Glutamatergic neuron (in vitro differentiated cells): Measurements from ENCODE around the gene HAUS3. TPM values are rescaled to one million over a fixed set of nuclear protein-coding genes. Genes with fewer than 3 reads are reported as not detected.
"Not testable (repeated sequence)": the region's sequence is repeated elsewhere in the genome, so short reads cannot be mapped to it uniquely, and the experiment has no call there.

Source experiments
- DNase-seq: peaks from one replicate; pipeline ENCODE4 v3.0.0; 2022
- H3K27ac Mint-ChIP-seq: one replicate; pipeline ENCODE4 v1.8.0; 2020; ENCODE audit warnings: mild to moderate bottlenecking, mixed read lengths, inconsistent platforms; ENCODE audit not compliant: unreplicated experiment
- H3K27me3 Mint-ChIP-seq: one replicate; pipeline ENCODE4 v1.8.0; 2020; ENCODE audit warnings: mild to moderate bottlenecking, moderate library complexity, mixed read lengths, inconsistent platforms; ENCODE audit not compliant: unreplicated experiment
- H3K36me3 Mint-ChIP-seq: one replicate; pipeline ENCODE4 v1.8.0; 2020; ENCODE audit warnings: mild to moderate bottlenecking, mixed read lengths, inconsistent platforms; ENCODE audit not compliant: unreplicated experiment
- H3K4me1 Mint-ChIP-seq: one replicate; pipeline ENCODE4 v1.8.0; 2020; ENCODE audit warnings: mild to moderate bottlenecking, low read depth, mixed read lengths, inconsistent platforms; ENCODE audit not compliant: unreplicated experiment
- H3K4me3 Mint-ChIP-seq: one replicate; pipeline ENCODE4 v1.8.0; 2020; ENCODE audit warnings: mild to moderate bottlenecking, mixed read lengths, inconsistent platforms; ENCODE audit not compliant: unreplicated experiment
- H3K9me3 Mint-ChIP-seq: one replicate; pipeline ENCODE4 v1.8.0; 2020; ENCODE audit warnings: mild to moderate bottlenecking, moderate library complexity, mixed read lengths, inconsistent platforms; ENCODE audit not compliant: unreplicated experiment
- CTCF ChIP-seq: fragments of 200-600 bp; sonication (generic); IDR thresholded peaks from one replicate; pipeline ENCODE4 v1.5.0; 2021; ENCODE audit not compliant: partially characterized antibody, unreplicated experiment
- total RNA-seq: library from RNA; stranded (reverse); fragmentation: NEBNext Ultra II Directional; extraction: Animal tissue kit (Norgen Biotek cat#: 25700); gene quantifications from one replicate; pipeline ENCODE4 v1.2.1, GENCODE V29; 2021; ENCODE audit not compliant: unreplicated experiment

HAUS3 gene
- total RNA-seq, 1 donor from 2014 or later: 15.6 TPM

- Mint-ChIP-seq H3K27me3 (no peaks in the 10 kb centered on the region), H3K36me3 (no peaks in the 10 kb centered on the region), H3K4me3 (no peak overlapping the region), H3K9me3 (peaks cover 2% of the 10 kb centered on the region), H3K4me1 (no peaks in the 10 kb centered on the region), H3K27ac (no peak overlapping the region)
- no peak for TF ChIP-seq CTCF
- DNase-seq: no peak
Measured at GRCh38 chr4:2226261-2226660, 15.7 kb downstream of the HAUS3 start.

DNA sequence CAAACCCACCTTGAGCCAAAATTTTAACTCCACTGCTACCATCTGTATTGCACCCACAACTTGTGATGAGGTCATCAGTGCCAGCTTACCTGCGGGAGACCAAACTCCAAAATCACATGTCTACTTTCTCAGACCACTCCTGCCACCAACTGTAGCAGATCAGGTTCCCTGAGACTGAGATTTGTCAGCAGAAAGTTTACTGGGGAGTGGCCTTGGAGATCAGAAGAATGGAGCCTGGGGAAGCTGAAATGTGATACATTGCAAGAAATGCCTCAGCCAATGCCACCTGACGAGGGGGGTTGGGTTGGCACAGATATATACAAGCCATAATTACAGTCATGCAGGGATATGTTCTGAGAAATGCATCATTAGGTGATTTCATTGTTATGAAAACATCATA lies 19.1 kb downstream of the HAUS3 start:
- no peaks in the 10 kb centered on the region for H3K4me1 Mint-ChIP-seq
- H3K36me3 Mint-ChIP-seq: no peaks in the 10 kb centered on the region
- H3K27ac Mint-ChIP-seq: no peak overlapping the region
- no peak for TF ChIP-seq CTCF
- no peak overlapping the region for H3K4me3 Mint-ChIP-seq
- no peak for DNase-seq
- peaks cover 3% of the 10 kb centered on the region for H3K27me3 Mint-ChIP-seq
- H3K9me3 Mint-ChIP-seq: peaks cover 2% of the 10 kb centered on the region

DNA sequence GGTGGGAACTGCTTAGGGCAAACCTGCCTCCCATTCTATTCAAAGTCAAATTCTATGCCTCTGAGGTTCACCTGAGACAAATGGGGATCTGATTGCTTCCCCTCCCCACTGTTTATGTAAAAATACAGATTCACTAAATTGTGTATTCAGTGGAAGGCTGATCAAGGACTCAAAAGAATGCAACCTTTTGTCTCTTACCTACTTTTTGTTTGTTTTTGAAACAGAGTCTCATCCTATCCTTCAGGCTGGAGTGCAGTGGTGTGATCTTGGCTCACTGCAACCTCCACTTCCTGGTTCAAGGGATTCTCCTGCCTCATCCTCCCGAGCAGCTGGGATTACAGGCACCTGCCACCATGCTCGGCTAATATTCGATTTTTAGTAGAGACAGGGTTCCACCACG lies 20.5 kb downstream of the HAUS3 start:
- not testable (repeated sequence) for DNase-seq, H3K27ac Mint-ChIP-seq, H3K9me3 Mint-ChIP-seq, H3K27me3 Mint-ChIP-seq, H3K36me3 Mint-ChIP-seq, H3K4me1 Mint-ChIP-seq, H3K4me3 Mint-ChIP-seq

DNA sequence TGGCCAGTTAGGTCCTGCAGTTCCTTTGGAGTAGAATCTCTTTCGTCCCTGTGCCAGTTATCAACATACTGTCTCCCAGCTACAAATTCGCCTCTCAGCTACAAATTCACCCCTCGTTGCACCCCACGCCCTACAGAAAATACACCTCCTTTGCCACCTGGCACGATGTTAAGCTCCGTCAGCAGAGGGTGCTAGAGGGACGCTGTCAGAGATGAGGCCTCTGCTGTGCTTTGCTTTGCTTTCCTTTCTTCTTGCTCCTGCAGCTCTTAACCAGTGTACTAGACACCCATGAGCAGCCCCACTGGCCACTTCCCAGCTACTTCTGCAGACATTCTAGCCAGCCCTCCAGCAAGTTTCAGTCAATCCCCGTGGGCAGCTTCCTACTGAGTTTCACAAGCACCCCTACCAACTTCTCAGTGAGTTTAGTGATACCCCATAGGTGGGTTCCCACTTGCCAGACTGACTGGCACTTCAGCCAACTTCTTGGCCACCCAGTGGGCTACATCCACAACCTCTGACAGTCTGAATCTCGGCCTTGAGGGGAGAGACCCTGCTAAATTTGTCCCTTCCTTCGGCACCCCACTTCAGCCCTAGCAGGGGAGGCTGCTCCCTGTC lies 21.8 kb downstream of the HAUS3 start:
- Mint-ChIP-seq H3K36me3 (no peaks in the 10 kb centered on the region), H3K4me1 (no peaks in the 10 kb centered on the region)

DNA sequence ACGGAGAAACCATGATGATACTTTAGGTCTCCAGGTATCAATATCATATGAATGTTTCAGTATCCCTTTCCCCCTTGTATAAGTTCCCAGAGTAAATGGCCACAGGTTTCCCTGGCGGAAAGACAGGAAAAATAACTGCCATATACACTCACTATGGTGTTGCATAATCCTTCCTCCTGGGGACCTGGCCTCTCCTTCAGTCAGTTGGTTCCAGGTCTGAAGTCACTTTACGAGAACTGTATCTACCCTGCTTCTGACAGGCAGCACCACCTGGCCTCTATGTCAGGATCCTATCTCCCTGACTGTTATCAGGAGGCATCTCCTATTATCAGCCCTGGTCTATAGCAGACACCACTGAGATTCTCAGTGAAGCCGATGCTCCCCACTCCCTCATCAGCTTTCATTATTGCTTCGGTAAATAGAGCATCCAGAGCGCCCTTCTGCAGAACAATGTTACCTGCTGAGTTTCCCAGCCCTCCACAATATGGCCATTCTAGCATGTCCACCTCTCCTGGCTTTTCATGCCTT lies 22.6 kb downstream of the HAUS3 start:
- no peak for DNase-seq
- no peak for TF ChIP-seq CTCF
- Mint-ChIP-seq H3K9me3 (peaks cover 2% of the 10 kb centered on the region), H3K36me3 (no peaks in the 10 kb centered on the region), H3K27me3 (peaks cover 3% of the 10 kb centered on the region), H3K4me1 (no peaks in the 10 kb centered on the region), H3K27ac (no peak overlapping the region), H3K4me3 (no peak overlapping the region)

More for the DNA sequence above, 21.8 kb downstream of the HAUS3 start:
- peaks cover 3% of the 10 kb centered on the region for H3K27me3 Mint-ChIP-seq
- H3K4me3 Mint-ChIP-seq: no peak overlapping the region
- peak; percentile 73 for TF ChIP-seq CTCF
- H3K9me3 Mint-ChIP-seq: peaks cover 2% of the 10 kb centered on the region
- no peak overlapping the region for H3K27ac Mint-ChIP-seq
- peak; percentile 83 for DNase-seq
